SW480 (cell line): Measurements from ENCODE around the gene AMOT.

Source experiments
- DNase-seq: peaks from one replicate; pipeline ENCODE4 v3.0.0-alpha.2; 2016; ENCODE audit warnings: low spot score

The AMOT gene

DNA sequence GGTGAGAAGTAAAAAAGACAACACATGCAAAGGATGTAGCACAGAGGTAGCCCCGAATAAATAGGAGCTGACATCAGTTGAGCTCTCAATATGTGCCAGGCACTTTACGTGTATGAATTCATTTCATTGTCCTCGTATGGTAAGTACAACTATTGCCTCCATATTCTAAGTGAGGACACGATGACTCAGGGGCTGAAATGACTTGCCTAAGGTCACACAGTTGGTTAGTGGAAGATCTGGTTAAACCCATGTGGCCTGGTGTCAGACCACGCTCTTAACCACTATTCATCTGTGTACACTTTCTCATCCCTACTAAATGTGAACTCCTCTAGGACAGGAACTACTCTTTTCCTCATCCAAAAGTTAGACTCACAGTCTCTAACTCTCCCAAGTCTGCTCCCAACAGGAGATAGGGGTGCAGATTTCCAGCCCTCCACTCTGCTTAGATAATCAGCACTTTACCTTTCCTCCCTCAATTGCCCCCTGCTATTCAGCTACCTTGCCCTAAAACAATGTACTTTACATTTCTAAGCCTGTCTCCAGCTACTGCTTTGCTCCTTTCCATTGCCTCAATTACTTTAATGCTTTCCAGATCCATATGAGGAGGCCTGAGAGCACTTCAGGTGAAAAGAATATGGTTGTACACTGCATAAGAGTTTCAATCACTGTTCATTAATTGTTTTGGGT is 102.1 kb downstream of the AMOT start:
- DNase-seq, result no peak

DNA sequence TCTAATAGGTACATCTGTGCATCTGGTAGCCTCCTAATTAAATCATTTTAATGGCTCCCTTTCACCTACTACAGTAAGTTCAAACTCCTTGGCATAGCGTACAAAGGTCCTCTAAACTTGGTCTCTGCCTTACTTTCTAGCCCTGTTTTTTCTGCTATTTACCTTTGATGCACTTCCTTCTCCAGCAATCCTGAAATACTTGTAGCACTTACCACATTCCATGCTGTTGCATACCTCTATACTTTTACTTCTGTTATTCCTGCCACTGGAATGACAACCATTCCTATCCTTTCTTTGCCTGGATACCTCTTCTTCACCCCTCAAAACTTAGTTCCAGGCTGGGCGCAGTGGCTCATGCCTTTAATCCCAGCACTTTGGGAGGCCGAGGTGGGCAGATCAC is 104.3 kb downstream of the AMOT start:
- no peak for DNase-seq

DNA sequence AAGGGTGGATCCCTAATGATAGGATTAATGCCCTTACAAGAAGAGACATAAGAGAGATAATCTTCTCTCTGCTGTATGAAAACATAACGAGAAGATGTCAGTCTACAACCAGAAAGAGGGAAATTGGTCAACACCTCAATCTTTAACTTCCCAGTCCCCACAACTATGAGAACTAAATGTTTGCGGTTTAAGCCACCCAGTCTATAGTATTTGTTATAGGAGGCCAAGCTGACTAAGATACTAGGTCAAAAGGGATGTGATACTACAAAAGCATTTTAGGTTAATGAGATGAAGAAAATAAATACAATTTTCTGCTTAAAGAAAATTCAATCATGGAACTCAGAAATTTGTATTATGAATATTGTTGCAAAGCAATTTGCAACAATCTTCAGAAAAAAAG is 105.5 kb downstream of the AMOT start:
- no peak for DNase-seq

DNA sequence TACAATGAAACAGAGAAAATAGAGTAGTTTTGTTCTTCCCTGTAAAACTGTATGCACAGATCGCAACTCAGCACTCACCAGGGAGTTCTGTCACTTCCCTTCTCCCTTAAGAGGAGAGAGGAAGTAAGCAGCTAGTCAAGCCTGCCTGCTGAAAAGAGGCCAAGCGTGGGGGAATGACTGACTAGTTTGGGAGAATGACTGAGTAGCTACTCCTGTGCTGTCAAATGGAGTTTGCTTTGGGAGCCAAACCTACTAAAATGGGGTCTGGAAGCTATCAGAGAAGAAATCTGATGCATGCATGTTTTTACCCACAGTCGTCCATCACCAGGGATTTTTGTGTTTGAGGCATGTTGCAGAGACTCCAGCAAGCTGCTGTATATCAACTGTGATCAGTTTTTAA is 106.3 kb downstream of the AMOT start:
- no peak for DNase-seq

DNA sequence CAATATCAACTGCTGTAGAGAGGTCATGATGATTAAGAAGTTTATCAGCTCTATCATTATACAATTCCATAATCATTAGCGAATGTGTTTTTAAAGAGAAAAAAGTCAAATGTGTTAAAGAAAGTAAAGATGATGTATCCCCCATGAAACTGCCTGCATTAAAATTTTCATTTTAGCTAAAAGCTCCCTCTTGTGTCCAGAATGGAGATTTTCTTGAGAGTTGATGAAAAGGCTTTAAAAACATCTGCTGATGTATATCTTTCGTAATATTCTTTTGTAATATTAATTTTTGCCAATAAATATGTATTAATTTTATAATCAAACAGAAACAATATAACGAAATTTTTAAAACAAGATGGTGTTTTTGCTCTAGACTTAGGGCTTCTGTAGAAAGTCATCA is 108.8 kb downstream of the AMOT start:
- no peak for DNase-seq
